GM12878 (cell line): Measurements from ENCODE around the gene KIF25. TPM values are rescaled to one million over a fixed set of nuclear protein-coding genes. Genes with fewer than 3 reads are reported as not detected.

ENCODE experiments used
- ATAC-seq: fragments of 200-7000 bp; cut with Tn5 transposase; 3 replicates; pipeline ENCODE4 v1.9.1; 2020; ENCODE audit warnings: mild to moderate bottlenecking, moderate library complexity
- BruUV-seq: library from RNA; stranded (reverse); fragments of 400-500 nt; replicated peaks from 2 replicates; lab custom pipeline; 2021; lab: Mats Ljungman, UMichigan
- CTCF ChIA-PET: fragments of 300-600 bp; sonication (Branson Sonifier 250); formaldehyde crosslinking; extraction: SDS; loops from one replicate; lab custom pipeline; 2021; ENCODE audit warnings: inconsistent platforms; lab: Yijun Ruan, JAX
- POLR2A ChIA-PET: fragments of 350-600 bp; formaldehyde crosslinking; extraction: SDS; loops from one replicate; lab custom pipeline; 2021; ENCODE audit warnings: inconsistent platforms; lab: Charles Lee
- RAD21 ChIA-PET: fragments of 300-600 bp; sonication (Branson Sonifier 250); formaldehyde crosslinking; loops from one replicate; lab custom pipeline; 2023; ENCODE audit warnings: antibody characterized with exemption; ENCODE audit not compliant: unreplicated experiment; lab: Charles Lee
- SMC1A ChIA-PET: fragments of 300-600 bp; sonication (Branson Sonifier 250); formaldehyde crosslinking; loops from one replicate; lab custom pipeline; 2023; ENCODE audit not compliant: unreplicated experiment, uncharacterized antibody; lab: Charles Lee
- DNase-seq: peaks from one replicate; pipeline ENCODE4 v3.0.0-alpha.2; 2011; ENCODE audit warnings: low read depth, low spot score
- FAIRE-seq: peaks from 3 replicates; lab custom pipeline; 2011; peaks lifted over from hg19 to GRCh38; lab: Jason Lieb, UNC
- H2AFZ ChIP-seq: 2 replicates; pipeline ENCODE4 v1.6.0; 2011; ENCODE audit warnings: low read depth, low read length, control low read depth; ENCODE audit not compliant: control insufficient read depth
- H3K27ac ChIP-seq: 2 replicates; pipeline ENCODE4 v1.5.1; 2011; ENCODE audit warnings: control low read depth; ENCODE audit not compliant: control insufficient read depth, insufficient read depth
- H3K27me3 ChIP-seq, 2 experiments: replicated peaks in 1 of 2; 2 replicates each; pipeline versions ENCODE4 v1.6.0 to v1.6.1; 2011; ENCODE audit warnings: low read length in 1 of 2; ENCODE audit not compliant: control insufficient read depth in 2 of 2, insufficient read depth in 2 of 2
- H3K36me3 ChIP-seq, 2 experiments: 2 replicates each; pipeline ENCODE4 v1.5.1; 2011; ENCODE audit warnings: low read length in 1 of 2; ENCODE audit not compliant: control insufficient read depth in 2 of 2, insufficient read depth in 2 of 2
- H3K4me1 ChIP-seq: 2 replicates; pipeline ENCODE4 v1.6.1; 2011; ENCODE audit warnings: mild to moderate bottlenecking, low read length, moderate library complexity, mixed read lengths; ENCODE audit not compliant: control insufficient read depth, insufficient read depth
- H3K4me2 ChIP-seq: 2 replicates; pipeline ENCODE4 v1.6.0; 2011; ENCODE audit warnings: control low read depth; ENCODE audit not compliant: control insufficient read depth, insufficient read depth
- H3K4me3 ChIP-seq: fragments of 200-600 bp; sonication (generic); 2 replicates; pipeline ENCODE4 v1.5.1; 2016
- H3K79me2 ChIP-seq: 2 replicates; pipeline ENCODE4 v1.6.0; 2011; ENCODE audit warnings: low read length; ENCODE audit not compliant: control insufficient read depth, insufficient read depth
- H3K9ac ChIP-seq: 2 replicates; pipeline ENCODE4 v1.8.0; 2011; ENCODE audit warnings: low read length, control low read depth, mixed read lengths; ENCODE audit not compliant: control insufficient read depth, insufficient read depth
- H3K9me3 ChIP-seq: replicated peaks from 3 replicates; pipeline ENCODE4 v1.5.1; 2011; ENCODE audit warnings: mild to moderate bottlenecking, low read length; ENCODE audit not compliant: control insufficient read depth, insufficient read depth
- H4K20me1 ChIP-seq: 2 replicates; pipeline ENCODE4 v1.6.0; 2011; ENCODE audit not compliant: control insufficient read depth, insufficient read depth
- CBX3 ChIP-seq: fragments of 200-600 bp; sonication (generic); IDR thresholded peaks from 2 replicates; pipeline ENCODE4 v1.6.1; 2016; ENCODE audit warnings: low read depth, borderline replicate concordance
- ESRRA ChIP-seq: IDR thresholded peaks from 2 replicates; pipeline ENCODE4 v1.6.1; 2012; ENCODE audit warnings: mild to moderate bottlenecking, low read length, improper control_type of control experiment
- FOS ChIP-seq: IDR thresholded peaks from 3 replicates; pipeline ENCODE4 v1.6.1; 2011; ENCODE audit warnings: borderline replicate concordance; ENCODE audit not compliant: insufficient read length; ENCODE audit errors: extremely low read depth
- KAT2A ChIP-seq: conservative IDR thresholded peaks from 2 replicates; pipeline ENCODE4 v1.6.1; 2011; ENCODE audit warnings: low read depth, low read length; ENCODE audit not compliant: control insufficient read depth
- MEF2A ChIP-seq: IDR thresholded peaks from 2 replicates; pipeline ENCODE4 v1.6.1; 2011; ENCODE audit warnings: low read depth, mild to moderate bottlenecking, low read length, moderate library complexity; ENCODE audit not compliant: insufficient read depth
- MXI1 ChIP-seq: fragments of 150-350 bp; IDR thresholded peaks from 2 replicates; pipeline ENCODE4 v1.6.1; 2011; ENCODE audit warnings: low read depth, mild to moderate bottlenecking, inconsistent platforms, low read length, improper control_type of control experiment
- NR2C2 ChIP-seq: IDR thresholded peaks from 2 replicates; pipeline ENCODE4 v1.6.1; 2011; ENCODE audit warnings: borderline replicate concordance, low read depth; ENCODE audit not compliant: control insufficient read depth, insufficient read length
- RAD21 ChIP-seq: IDR thresholded peaks from 2 replicates; pipeline ENCODE4 v1.6.1; 2011; ENCODE audit warnings: mild to moderate bottlenecking, low read depth, low read length, moderate library complexity; ENCODE audit not compliant: insufficient read depth
- RAD51 ChIP-seq: fragments of 450-650 bp; IDR thresholded peaks from 2 replicates; pipeline ENCODE4 v1.6.1; 2016; ENCODE audit warnings: moderate library complexity, mild to moderate bottlenecking, inconsistent platforms
- RELA ChIP-seq: fragments of 450-650 bp; IDR thresholded peaks from 2 replicates; pipeline ENCODE4 v1.8.0; 2014; ENCODE audit warnings: borderline replicate concordance; ENCODE audit not compliant: partially characterized antibody
- SMC3 ChIP-seq: IDR thresholded peaks from 2 replicates; pipeline ENCODE4 v1.6.1; 2011; ENCODE audit warnings: low read length, improper control_type of control experiment, borderline replicate concordance
- STAT3 ChIP-seq: IDR thresholded peaks from 2 replicates; pipeline ENCODE4 v1.6.1; 2011; ENCODE audit warnings: low read depth, low read length, improper control_type of control experiment
- SUPT20H ChIP-seq: IDR thresholded peaks from 2 replicates; pipeline ENCODE4 v1.6.1; 2011; ENCODE audit warnings: low read depth, mild to moderate bottlenecking, low read length, moderate library complexity, borderline replicate concordance; ENCODE audit not compliant: control insufficient read depth
- YY1 ChIP-seq: IDR thresholded peaks from 2 replicates; pipeline ENCODE4 v1.6.1; 2011; ENCODE audit warnings: low read depth, mild to moderate bottlenecking, low read length
- ZBTB40 ChIP-seq: fragments of 450-650 bp; IDR thresholded peaks from 2 replicates; pipeline ENCODE4 v1.6.1; 2016; ENCODE audit warnings: mild to moderate bottlenecking, moderate library complexity, borderline replicate concordance
- ZSCAN29 ChIP-seq: fragments of 450-650 bp; IDR thresholded peaks from 2 replicates; pipeline ENCODE4 v1.6.1; 2017; ENCODE audit warnings: mild to moderate bottlenecking, moderate library complexity
- WGBS: methylation state at CpG from one replicate; pipeline ENCODE4 v1.1.6; 2016; ENCODE audit warnings: low lambda C conversion rate; ENCODE audit not compliant: insufficient replicate concordance, insufficient coverage; ENCODE audit errors: missing lambda C conversion rate; 5-methylcytosine and 5-hydroxymethylcytosine counted together
- in situ Hi-C: fragments of 300-500 bp; cut with MboI; formaldehyde crosslinking; loops from 9 replicates; pipeline ENCODE4 v1.14.3; 2018; ENCODE audit warnings: mixed read lengths
- intact Hi-C: fragments of 100-400 bp; cut with micrococcal nuclease; formaldehyde crosslinking; loops from one replicate; pipeline ENCODE4 v1.14.2; 2022; ENCODE audit not compliant: unreplicated experiment
- polyA plus RNA-seq, 11 experiments: library from polyadenylated mRNA; depleted of rRNA in 4 of 11; unstranded in 6 of 11; stranded (reverse) in 5 of 11; fragments of >200 nt; fragmentation: Nextera tagmentation in 4 of 11; fragmentation: Illumina TruSeq in 1 of 11; extraction: Ambion mirVana in 4 of 11; extraction: Trizol in 1 of 11; gene quantifications; 1 replicate in 1 of 11; 2 replicates in 10 of 11; pipeline versions ENCODE4 v1.2.1 to v1.2.3, GENCODE V29; 2011 to 2016; ENCODE audit warnings: inconsistent platforms in 2 of 11, missing spikeins in 2 of 11, low read depth in 1 of 11
- total RNA-seq, 4 experiments: library from RNA; depleted of rRNA in 3 of 4; stranded (reverse); fragments of >200 nt in 3 of 4; fragmentation: Illumina TruSeq in 1 of 4; extraction: Trizol in 1 of 4; gene quantifications; 2 replicates each; pipeline versions ENCODE4 v1.2.1 to v1.2.3, GENCODE V29; 2013 to 2021
- TF ChIP-seq, protein P1 (sequence below): fragments of 450-650 bp; IDR thresholded peaks from 2 replicates; pipeline ENCODE4 v1.6.1; 2017; ENCODE audit warnings: borderline replicate concordance

The KIF25 gene
- total and polyA plus RNA-seq, 10 of the 15 experiments (the other 5 are each of a cell fraction or from before 2014, with no cell fraction given) = not detected

GRCh38 chr6:167976708-167977107 is 20.8 kb upstream of the KIF25 start:
- BruUV-seq = no TSS peak
- TF ChIP-seq CBX3 = no peak
- no peak for TF ChIP-seq MEF2A
- TF ChIP-seq STAT3 = no peak
- TF ChIP-seq KAT2A = no peak
- TF ChIP-seq ZBTB40 = no peak
- no peak for TF ChIP-seq YY1
- TF ChIP-seq, protein P1, sequence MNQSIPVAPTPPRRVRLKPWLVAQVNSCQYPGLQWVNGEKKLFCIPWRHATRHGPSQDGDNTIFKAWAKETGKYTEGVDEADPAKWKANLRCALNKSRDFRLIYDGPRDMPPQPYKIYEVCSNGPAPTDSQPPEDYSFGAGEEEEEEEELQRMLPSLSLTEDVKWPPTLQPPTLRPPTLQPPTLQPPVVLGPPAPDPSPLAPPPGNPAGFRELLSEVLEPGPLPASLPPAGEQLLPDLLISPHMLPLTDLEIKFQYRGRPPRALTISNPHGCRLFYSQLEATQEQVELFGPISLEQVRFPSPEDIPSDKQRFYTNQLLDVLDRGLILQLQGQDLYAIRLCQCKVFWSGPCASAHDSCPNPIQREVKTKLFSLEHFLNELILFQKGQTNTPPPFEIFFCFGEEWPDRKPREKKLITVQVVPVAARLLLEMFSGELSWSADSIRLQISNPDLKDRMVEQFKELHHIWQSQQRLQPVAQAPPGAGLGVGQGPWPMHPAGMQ = no peak
- TF ChIP-seq NR2C2 = no peak
- no peak for TF ChIP-seq SUPT20H
- no peak for TF ChIP-seq MXI1
- TF ChIP-seq ESRRA = no peak
- TF ChIP-seq RAD51 = no peak
- no peak for TF ChIP-seq RELA
- no peak for TF ChIP-seq FOS
- TF ChIP-seq SMC3 = no peak
- TF ChIP-seq ZSCAN29 = no peak
- no peak for TF ChIP-seq RAD21
- 96% methylated on average over 16 of the region's 27 CpGs for WGBS
- Histone ChIP-seq H3K36me3 (no peaks in the 10 kb centered on the region), H3K27me3 (no peaks in the 10 kb centered on the region), H3K4me1 (no peaks in the 10 kb centered on the region), H3K9ac (no peak overlapping the region), H2AFZ (no peak overlapping the region), H4K20me1 (no peaks in the 10 kb centered on the region), H3K4me2 (no peak overlapping the region), H3K9me3 (no peaks in the 10 kb centered on the region), H3K4me3 (no peak overlapping the region), H3K27ac (no peak overlapping the region), H3K79me2 (no peaks in the 10 kb centered on the region)
- no peak for DNase-seq
- POLR2A ChIA-PET = no interaction called here
- FAIRE-seq = no peak
- CTCF ChIA-PET = no interaction called here
- no peak for ATAC-seq
- RAD21 ChIA-PET = no interaction called here
- intact Hi-C loops = no loop called here
- in situ Hi-C loops = no loop called here
- SMC1A ChIA-PET = no interaction called here
